AG09309 (cell line): Measurements from ENCODE around the gene GNG7.

Experiments used
- DNase-seq: peaks from one replicate; pipeline ENCODE4 v3.0.0-alpha.2; 2010; ENCODE audit warnings: low read depth
- H3K4me3 ChIP-seq: 2 replicates; pipeline ENCODE4 v1.5.1; 2011; ENCODE audit warnings: mild to moderate bottlenecking, low read depth, low read length, moderate library complexity; ENCODE audit not compliant: control insufficient read depth
- CTCF ChIP-seq: IDR thresholded peaks from 2 replicates; pipeline ENCODE4 v1.5.1; 2011; ENCODE audit warnings: mild to moderate bottlenecking, low read depth, low read length, inconsistent platforms; ENCODE audit not compliant: insufficient read depth, control insufficient read depth; ENCODE audit errors: missing control alignments

Gene GNG7

GRCh38 chr19:2552859-2553258 lies 149.6 kb downstream of the GNG7 start:
- no peak for TF ChIP-seq CTCF
- H3K4me3 ChIP-seq = no peak overlapping the region
- no peak for DNase-seq

GRCh38 chr19:2551864-2552185 lies 150.7 kb downstream of the GNG7 start:
- no peak overlapping the region for H3K4me3 ChIP-seq
- TF ChIP-seq CTCF = no peak
- DNase-seq = no peak

GRCh38 chr19:2551172-2551863 lies 151.2 kb downstream of the GNG7 start:
- H3K4me3 ChIP-seq = no peak overlapping the region
- TF ChIP-seq CTCF = no peak
- DNase-seq = no peak

- DNase-seq = no peak
- H3K4me3 ChIP-seq = no peak overlapping the region
- no peak for TF ChIP-seq CTCF
Observed at GRCh38 chr19:2550431-2551171, 151.9 kb downstream of the GNG7 start.

- H3K4me3 ChIP-seq = no peak overlapping the region
- peak; percentile 79 for DNase-seq
- TF ChIP-seq CTCF = no peak
Observed at GRCh38 chr19:2549701-2550191, 152.7 kb downstream of the GNG7 start.

GRCh38 chr19:2548966-2549365 lies 153.5 kb downstream of the GNG7 start:
- no peak for DNase-seq
- TF ChIP-seq CTCF = no peak
- no peak overlapping the region for H3K4me3 ChIP-seq
